SIG-M5 (cell line): Measurements from ENCODE around the gene ZFAND3.

Source experiments
- DNase-seq: peaks from one replicate; lab custom pipeline; 2025; lab: John Stamatoyannopoulos, UW

The ZFAND3 gene

GRCh38 chr6:38134704-38135088, 315.2 kb downstream of the ZFAND3 start:
- no peak for DNase-seq

- no peak for DNase-seq
Measured at GRCh38 chr6:38136547-38136946, 317.0 kb downstream of the ZFAND3 start.

DNA sequence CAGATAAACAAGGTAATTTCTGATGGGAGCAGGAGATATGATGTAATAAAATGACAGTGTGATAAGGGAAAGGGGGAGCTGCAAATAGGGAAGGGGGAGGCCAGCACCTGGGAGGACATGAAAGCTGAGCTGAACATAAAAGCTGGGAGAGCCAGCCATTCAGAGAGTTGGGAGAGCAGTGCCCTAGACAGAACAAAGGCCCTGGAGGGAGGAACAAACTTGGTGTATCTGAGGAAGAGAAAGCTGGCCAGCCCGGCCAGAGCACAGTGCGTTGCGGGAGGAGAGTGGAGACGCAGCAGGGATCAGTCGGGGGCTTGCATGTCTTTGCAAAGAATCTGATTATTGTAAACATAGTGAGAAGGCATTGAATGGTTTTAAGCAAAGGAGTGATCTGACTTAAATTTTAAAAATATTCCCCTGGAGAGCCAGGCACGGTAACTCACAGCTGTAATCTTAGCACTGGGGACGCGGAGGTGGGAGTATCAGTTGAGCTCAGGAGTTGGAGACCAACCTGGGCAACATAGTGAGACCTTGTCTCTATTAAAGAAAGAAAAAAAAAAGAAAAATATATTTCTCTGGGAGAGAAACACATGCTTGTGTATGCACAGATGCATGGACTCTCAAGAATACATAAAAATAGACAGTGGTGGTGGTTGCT, 318.2 kb downstream of the ZFAND3 start:
- DNase-seq: no peak

- DNase-seq: no peak
Measured at GRCh38 chr6:38138374-38138773, 318.8 kb downstream of the ZFAND3 start.

- DNase-seq: no peak
Measured at GRCh38 chr6:38141085-38141484, 321.6 kb downstream of the ZFAND3 start.

DNA sequence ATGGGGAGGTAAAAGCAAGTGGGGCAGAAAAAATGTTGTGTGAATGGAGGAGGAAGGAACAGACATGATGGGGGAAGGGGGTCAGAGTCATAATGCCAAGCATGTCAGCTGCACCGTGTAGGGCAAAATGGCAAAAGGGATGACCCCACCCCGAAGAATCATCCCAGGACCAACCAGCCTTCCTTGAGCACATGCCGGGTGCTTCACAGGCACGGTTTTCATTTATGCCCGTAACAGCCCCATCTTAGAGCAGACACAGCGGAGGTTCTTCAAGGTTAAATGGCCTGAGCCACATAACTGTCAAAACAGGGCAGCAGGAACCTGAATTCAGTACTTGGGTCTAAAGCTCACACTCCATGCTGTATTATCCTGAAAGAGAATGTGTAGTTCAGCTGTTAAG, 322.2 kb downstream of the ZFAND3 start:
- DNase-seq: no peak

DNA sequence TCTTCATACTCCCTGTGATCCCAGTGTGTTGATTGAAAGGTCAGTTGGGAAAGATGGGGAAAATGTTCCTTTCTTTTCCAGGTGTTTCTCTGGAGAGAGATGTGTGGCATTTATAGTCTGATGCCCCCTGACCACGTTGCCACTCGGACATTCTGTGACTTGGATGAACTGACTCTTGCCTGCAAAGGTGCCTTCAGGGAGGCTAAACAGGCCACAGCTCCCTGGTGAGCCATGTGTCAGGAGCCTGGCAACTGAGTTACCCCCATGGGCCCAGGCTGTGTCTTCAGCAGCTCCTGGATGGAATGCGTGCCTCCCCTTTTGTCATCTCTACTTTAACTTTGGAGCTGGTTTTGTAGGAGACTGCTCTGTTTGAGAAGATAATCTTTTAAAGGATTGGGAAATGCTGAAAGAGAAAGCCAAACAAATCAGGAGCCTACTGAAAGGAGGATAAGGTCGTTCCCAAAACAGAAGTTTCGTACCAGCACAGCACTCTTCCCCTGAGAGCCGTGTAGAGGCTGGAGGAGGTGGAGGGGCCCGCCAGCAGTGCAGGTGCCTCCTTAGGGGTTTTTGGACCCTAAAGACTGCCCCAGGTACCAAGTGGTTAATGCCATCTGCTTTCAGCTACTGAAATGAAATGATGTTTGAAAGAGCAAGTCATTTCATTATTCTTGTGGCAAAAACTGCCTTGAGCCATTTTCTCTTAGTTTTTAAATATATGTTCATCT, 322.8 kb downstream of the ZFAND3 start:
- no peak for DNase-seq

DNA sequence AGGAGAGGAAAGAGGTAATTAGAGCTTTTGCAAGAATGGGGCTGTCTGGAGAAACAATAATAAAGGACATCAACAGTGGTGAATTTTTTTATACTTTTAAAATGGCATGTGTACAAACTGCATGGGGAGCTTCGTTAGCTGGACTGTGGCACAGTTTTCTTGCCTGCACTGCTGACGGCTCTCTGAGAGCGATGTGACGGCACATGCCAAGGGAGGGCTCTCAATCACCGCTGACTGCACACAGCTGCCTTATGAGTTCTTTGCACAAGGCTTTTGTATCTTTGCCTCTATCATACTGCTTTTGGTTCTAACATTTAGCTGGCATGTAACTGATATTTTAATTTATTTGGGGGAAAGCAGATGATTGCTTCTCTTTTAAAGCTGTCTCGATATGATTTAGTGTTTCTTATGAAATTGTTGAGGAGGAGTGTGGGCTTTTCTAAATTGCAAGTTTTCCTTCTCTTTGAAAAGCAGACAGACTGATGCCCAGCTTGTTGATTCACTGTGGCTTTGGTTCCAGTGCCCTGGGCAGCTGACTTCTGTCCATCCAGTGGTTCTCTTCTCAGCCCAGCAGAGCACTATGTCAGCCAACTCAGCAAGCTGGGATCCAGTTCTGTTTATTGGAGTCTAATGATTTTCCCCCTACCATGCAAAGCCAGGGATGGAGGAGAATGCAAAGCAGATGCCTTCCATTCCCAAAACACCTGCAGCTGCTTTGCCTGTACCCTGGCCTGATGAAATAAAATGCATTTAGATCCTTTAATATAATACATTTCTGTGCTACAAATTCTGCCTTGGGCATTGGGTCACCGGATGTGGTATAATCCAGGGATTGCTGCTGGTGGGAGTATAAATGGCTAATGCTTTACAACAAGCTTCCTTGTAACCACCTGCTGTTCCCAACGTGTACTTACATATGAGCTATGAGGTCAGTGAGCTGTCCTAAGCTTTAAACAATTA, 323.9 kb downstream of the ZFAND3 start:
- no peak for DNase-seq

DNA sequence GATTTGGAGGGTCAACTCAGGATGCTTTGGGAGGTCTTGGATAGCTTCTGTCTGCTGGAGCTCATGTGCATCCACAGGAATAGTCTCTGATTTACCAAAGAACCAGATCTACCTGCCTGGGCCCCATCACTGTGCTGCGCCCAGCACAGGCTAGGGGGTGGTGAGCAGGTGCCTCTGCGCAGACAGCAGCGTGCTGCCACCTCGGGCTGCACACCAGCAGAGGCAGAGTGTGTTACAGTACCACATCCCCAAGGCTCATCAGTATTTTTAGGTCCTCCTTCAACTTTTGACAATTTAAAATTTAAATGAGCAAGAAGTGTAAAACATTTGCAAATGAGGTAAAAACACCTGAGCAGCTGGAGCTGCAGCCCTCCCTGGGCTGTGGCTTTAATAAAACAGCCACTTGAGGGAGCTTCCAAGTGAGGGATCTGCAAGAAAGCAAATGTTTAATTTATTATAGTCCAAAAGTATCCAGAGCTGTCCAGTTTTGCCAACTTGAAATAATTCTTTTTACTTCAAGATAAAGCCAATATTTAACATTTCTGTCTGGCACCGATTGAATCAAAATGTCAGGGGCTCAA, 324.9 kb downstream of the ZFAND3 start:
- DNase-seq: no peak

DNA sequence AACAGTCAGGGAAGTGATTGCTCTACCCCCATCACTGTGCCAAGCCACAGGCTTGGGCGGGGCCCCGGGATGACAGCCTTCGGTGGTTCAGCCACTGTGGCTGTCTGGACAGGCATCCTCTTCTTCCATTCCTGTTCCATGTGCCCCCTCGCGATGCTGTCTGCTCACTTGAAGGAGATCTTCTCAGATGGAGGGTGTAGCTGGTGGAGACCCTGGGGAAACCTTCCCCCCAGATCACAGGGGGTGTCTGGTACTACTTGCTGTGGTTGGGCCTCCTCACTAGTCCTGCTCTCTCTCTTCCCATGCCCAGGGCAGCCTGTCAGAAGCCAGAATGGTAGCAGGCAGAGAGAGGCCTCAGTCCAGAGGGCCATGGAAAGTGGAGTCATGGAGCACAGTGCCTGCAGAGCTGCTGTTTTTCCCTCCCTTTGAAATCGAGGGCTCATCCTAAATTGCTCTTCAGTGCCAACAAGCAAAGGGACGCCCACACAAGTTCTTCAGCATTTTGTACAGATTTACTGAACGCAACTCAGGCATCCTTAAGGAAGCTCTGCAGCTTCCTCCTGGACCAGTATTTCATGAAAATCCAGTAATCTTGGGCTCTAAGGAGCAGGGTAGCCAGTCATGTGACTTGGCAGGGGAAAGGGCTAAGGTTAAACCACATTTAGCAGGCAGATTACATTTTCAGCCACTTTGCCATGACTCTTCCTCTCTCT, 326.6 kb downstream of the ZFAND3 start:
- DNase-seq: no peak

- no peak for DNase-seq
Measured at GRCh38 chr6:38146734-38147027, 327.2 kb downstream of the ZFAND3 start.

DNA sequence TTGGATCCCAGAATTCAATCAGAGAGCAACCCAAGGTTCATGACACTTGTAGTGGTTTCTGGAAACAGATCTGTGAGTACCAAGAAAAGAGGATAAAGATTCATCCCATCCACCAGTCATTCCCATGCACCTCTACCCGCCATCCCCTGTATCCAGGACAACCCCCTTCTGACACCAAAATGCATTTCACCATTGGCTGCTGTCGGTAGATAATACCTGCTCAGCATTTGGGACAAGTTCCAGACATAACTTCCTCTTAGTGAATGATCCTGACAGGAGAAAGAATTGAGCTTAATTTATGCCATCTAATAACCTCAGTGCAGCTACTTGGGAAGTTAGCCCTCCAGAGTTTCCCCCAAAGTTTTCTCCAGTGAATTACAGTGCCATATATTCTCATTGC, 329.1 kb downstream of the ZFAND3 start:
- DNase-seq: no peak

- DNase-seq: no peak
Measured at GRCh38 chr6:38149531-38149930, 330.0 kb downstream of the ZFAND3 start.

DNA sequence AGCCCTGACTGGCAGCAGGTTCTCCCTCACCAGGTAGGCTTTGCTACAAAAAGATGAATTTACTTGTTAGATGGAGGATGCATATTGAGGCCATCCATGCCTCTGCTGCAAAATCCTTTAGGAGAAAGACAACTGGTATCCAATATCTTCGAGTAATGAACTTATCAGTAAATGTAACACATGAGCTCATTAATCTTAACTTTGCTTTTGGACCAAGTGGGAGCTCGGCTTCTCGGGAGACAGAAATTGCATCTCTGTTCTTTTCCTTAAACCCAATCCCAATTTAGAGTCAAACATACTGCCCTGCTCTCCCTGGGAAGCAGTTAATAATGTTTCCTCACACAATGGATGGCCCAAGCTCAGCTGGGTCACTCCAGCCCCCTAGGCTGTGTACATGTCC, 330.5 kb downstream of the ZFAND3 start:
- DNase-seq: no peak

- DNase-seq: no peak
Measured at GRCh38 chr6:38150681-38151296, 331.3 kb downstream of the ZFAND3 start.

GRCh38 chr6:38151580-38152500, 332.3 kb downstream of the ZFAND3 start:
- no peak for DNase-seq

DNA sequence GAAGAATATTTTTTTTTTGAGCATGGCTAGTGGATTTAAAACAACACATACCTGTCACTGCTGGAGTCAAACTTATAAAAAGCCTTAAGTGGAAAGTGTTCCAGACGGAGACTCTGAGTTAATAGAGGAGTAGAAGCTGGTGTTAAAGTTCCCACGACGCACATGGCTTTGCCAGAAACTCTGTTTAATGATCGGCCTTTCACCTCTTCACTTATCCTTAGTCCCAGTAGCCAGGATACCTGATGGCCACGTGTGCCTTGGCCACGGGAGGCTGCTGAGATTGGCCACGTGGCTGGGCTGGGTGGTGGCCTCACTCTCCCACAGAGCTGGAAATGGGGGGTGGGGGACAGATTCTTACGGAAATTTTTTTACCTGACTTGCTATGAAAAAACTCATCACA, 333.1 kb downstream of the ZFAND3 start:
- no peak for DNase-seq

DNA sequence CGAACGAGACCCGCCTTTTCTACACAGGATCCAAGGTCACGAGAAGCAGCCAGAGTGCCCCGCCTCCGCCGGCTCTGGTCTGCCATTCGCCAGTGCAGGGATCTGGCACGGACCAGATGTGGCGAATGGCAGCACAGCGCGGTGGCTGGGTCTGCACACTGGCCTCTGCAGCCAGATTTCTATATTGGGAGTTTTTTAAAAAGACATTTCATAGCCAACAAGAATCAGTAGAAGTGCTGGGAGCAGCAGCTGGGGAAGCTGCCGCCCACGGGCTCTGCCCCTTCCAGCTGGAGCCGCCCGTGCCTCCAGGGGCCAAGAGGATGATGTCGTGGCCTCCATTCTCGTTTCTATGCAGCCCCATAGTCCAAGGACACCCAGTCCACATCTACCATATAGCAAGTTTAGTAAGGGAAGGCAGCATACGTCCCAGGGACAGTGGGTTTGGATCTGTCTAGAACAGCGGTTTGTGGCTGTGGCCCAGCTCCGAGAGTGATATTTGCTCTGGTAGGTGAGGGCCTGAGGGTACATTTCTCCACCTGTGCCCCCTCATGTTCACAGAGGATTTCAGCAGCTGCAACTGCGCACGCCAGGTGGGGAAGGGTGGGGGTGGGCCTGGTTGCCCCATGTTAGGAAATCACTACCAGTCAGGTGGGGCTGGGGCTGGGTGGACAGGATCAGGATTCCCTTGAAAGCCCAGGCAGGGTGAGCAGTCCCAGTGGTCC, 333.7 kb downstream of the ZFAND3 start:
- no peak for DNase-seq

GRCh38 chr6:38153798-38154345, 334.3 kb downstream of the ZFAND3 start:
- DNase-seq: no peak
